Fibroblast of gingiva (primary cell): Measurements from ENCODE around the gene HAUS1.
"Not testable (repeated sequence)": the region's sequence is repeated elsewhere in the genome, so short reads cannot be mapped to it uniquely, and the experiment has no call there.

Experiments
- DNase-seq: peaks from one replicate; pipeline ENCODE4 v3.0.0-alpha.2; 2011; ENCODE audit warnings: low read depth

Gene HAUS1

DNA sequence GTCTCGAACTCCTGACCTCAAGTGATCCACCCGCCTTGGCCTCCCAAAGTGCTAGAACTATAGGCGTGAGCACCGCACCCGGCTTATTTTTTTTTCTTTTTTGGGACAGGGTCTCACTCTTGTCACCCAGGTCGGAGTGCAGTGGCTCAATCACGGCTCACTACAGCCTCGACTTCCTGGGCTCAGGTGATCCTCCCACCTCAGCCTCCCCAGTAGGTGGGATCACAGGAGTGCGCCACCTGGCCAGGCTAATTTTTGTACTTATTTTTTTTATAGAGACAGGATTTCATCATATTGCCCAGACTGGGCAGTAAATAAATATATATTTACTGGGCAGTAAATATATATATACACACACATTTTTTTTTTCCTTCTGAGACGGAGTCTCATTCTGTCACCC is 8.7 kb upstream of the HAUS1 start:
- DNase-seq = no peak

DNA sequence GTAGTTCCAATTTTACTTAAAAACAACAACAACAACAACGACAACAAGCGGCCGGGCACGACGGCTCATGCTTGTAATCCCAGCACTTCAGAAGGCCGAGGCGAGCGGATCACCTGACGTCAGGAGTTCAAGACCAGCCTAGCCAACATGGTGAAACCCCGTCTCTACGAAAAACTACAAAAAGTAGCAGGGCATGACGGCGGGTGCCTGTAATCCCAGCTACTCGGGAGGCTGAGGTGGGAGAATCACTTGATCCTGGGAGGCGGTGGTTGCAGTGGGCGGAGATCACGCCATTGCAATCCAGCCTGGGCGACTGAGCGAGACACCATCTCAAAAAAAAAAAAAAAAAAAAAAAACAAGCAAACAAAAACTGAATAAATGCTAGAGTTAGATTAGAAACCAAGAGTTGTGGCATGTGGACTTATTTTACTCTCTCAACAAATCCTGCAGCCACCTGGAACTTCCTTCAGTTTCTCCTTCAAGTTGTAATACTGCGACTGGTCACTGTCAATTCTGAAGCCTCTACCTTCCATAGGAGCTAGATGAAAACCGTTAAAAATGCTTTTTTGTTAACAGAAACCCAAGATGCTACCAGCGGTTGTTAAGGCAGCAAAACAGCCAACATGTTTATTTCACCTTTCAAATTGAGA is 7.4 kb upstream of the HAUS1 start:
- no peak for DNase-seq

DNA sequence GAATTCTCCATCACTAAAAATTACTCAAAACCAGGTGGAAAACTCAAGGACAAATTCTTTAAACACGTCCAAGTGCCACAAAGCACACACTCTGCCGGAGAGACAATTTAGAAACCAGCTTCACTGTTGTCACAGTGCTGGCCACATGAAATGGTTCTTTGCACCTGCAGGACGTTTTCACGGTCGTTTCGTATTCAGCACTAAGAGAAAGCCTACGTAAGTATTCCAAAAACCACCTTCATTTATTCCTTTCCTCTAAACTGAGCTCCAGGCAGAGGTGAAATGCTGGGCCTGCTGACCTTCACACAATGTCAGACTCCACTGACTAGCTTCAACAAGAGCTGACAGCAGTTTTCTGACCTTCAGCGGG is 6.8 kb upstream of the HAUS1 start:
- DNase-seq = no peak

DNA sequence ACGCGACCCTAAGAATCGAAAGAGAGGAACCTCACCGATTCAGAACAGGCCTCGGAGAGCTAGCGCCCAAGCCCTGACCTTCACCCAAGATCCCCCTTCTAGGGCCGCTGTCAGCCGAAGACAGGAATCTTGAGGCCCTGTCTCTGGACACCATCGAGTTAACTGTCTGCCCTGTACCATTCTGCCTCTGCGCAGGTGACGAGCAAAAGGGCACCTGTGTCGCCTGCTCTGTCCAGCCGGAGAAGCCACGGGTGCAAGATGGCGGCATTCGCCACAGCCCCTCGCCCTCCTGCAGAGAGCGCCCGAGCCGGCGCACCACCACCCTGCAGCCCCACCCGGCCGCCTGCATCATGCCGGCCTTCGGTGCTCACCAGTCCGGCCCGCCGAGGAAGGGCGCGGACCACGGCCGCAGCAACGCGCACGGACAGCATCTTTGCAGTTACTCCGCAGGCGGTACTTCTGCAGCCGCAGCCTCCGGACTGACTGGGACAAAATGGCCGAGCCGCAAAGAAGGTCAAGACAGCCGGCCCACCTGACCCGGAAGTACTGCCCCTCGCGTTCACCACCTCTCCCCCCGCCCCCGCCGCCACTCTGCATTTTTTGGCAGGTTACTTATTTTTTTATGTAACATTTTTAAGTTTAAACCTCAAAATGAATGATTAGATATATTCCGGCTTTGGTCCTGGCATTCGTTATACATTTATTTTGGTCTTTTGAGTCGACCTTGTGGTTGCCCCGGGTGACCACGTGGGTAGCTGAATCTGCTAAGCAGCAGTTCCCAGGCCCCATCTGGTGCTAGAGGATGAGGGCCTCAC is 6.2 kb upstream of the HAUS1 start, which contains the start of gene ATP5F1A:
Gene ATP5F1A (minus strand): TSS at position 496 of the 815 bp plus-strand sequence. CDS start 65 bp downstream, at position 431.
- peak; percentile 80 for DNase-seq

DNA sequence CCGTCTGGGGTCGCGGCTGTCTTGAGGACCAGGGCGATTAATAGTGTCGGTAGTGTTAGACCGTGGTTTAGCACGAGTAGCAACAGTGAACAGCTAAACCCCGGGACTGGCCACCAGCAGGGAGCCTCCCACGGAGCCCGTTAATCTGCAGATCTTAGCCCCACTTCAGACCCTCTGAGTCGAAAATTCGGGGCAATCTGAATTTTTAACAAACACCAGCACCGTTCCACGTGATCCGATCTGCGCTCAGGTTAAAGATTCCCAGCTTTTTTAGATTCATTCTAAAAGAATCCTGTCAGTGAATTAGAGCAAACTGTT is 5.6 kb upstream of the HAUS1 start:
- no peak for DNase-seq

DNA sequence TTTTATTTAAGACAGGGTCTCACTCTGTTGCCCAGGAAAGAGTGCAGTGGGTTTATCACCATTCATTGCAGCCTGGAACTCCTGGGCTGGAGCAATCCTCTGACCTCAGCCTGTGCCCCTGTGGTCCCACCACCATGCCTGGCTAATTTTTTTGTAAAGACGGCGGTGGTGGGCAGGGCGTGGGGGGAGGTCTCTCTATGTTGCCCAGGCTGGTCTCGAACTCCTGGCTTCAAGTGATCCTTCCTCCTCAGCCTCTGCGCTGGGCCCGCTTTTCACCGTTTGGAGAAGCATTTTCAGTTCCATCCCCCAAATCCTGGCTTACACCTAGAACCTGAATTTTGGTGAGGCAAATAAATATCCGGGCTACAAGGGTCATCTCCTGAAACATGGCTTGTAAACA is 4.7 kb upstream of the HAUS1 start:
- no peak for DNase-seq

DNA sequence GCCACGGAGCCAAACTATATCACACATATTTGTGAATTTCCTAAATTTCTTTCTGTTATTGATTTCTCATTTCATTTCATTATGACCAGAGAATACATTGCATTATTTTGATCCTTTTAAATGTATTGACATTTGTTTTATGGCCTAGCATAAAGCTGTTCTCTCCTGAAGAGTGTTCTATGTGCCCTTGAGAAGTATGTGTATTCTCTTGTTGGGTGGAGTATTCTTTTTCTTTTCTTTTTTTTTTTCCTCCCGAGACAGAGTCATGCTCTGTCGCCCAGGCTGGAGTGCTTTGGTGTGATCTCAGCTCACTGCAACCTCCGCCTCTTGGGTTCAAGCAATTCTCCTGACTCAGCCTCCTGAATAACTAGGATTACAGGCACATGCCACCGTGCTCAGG is 5.2 kb downstream of the HAUS1 start:
- DNase-seq = no peak

DNA sequence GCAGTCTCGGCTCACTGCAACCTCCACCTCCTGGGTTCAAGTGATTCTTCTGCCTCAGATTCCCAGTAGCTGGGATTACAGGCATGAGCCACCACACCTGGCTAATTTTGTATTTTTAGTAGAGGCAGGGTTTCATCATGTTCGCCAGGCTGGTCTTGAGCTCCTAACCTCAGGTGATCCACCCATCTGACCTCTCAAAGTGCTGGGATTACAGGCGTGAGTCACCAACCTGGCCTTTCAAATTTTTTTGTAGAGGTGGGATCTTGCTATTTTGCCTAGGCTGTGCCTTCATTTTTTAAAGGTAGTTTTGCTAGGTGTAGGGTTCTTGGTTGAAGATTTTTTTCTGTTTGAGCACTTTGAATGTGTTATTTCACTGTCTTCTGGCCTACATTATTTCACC is 6.2 kb downstream of the HAUS1 start:
- no peak for DNase-seq

DNA sequence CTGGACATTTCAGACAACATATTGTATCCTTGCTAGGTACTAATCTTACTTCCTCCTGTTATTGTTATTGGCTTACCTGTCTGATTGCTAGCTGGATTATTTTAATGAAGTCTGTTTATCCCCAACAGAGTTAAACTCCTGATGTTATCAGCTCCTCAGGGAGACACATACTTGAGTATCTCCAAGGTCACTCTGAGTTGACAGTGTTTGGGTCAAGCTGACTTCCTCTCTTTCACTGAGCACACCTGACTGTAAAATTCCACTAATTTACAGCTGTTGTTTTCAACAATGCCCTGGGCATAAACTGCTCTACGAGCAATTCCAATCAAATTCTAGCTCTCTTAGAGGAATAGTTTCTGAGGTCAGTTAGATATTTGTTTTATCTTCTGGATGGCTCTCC is 9.6 kb downstream of the HAUS1 start:
- no peak for DNase-seq

DNA sequence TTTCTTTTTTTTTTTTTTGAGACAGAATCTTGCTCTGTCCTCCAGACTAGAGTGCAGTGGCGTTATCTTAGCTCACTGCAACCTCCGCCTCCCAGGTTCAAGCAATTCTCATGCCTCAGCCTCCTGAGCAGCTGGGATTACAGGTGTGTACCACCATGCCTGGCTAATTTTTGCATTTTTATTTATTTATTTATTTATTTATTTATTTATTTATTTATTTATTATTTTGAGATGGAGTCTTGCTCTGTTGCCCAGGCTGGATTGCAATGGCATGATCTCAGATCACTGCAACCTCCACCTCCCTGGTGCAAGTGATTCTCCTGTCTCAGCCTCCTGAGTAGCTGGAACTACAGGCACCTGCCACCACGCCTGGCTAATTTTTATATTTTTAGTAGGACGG is 22.4 kb downstream of the HAUS1 start:
- DNase-seq = not testable (repeated sequence)

DNA sequence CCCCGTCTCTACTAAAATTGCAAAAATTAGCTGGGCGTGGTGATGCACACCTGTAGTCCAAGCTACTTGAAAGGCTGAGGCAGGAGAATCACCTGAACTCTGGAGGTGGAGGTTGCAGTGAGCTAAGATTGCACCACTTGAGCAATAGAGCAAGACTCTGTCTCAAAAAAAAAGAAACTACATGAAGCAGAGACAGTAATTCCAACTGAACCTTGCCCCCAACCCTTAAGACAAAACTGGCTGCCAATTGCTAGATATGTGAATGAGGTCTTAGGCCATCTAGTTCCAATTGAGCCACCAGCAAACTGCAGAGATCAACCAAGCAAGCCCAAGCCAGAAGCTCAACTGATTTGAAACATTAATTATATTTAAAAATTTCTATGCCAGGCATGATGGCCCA is 25.9 kb downstream of the HAUS1 start:
- DNase-seq = no peak

DNA sequence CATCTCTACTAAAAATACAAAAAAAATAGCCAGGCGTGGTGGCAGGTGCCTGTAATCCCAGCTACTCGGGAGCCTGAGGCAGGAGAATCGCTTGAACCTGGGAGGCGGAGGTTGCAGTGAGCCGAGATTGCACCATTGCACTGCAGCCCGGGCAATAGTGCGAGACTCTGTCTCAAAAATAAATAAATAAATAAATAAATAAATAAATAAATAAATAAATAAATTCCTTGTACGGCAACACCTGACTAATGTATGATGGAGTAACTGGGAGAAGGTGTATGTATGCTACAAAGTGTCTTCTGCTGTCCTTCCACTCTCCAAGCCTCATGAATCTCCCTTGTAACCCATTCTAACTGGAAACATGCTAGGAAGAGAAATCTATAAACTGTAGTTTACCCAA is 26.4 kb downstream of the HAUS1 start:
- DNase-seq = not testable (repeated sequence)

DNA sequence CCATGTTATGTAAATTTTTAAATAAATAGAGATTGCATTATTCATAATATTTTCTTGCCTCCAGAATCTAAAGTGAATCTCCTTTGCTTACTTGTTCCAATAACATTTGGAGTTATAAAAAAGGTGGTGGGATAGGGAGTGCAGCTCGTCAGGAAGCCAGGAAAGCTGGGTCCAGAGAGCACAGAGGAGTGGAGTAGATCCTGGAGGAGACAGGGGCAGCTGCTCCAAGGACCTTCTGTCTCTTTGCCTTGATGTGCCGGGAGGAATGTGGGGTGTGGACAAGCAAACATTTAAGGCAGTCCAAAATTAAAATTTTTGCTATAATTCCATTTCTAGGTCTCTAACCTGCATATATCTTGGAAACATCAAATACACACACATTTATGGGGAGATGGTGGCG is 29.3 kb downstream of the HAUS1 start:
- no peak for DNase-seq

DNA sequence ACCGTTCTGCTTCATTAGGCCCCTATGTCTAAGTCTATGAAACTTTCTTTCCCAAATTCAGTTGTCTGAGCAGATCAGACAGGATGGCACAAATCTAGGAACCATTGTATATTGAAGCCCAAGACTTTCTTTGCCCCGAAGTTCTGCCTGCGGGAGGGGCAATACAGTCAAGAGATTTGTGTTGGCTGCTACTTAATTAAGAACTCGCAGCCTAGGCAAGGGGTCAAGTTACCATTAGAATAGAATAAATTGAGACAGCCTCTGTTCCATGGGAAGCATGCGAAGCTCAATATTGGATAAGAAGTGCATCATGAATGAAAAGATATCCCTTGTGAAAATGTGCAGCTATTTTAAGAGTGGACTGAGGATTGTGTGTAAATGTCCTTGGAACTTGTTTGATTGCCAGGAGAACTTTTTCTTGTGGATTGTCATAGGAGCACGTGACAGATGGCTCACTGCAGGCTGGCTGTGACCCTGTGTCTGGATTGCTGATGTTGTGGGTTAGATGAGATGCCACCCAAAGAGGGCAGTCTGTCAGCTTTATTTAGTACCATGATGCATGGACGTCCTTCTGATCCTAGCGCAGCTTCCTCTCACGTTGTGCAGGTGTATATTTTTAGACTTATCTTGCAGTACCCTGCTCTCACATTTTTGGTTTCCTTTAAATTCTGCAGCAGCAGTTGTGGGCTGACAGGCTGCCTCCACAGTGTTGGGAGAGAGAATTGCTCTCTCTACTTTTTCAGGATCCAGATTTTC is 30.9 kb downstream of the HAUS1 start:
- DNase-seq = no peak

DNA sequence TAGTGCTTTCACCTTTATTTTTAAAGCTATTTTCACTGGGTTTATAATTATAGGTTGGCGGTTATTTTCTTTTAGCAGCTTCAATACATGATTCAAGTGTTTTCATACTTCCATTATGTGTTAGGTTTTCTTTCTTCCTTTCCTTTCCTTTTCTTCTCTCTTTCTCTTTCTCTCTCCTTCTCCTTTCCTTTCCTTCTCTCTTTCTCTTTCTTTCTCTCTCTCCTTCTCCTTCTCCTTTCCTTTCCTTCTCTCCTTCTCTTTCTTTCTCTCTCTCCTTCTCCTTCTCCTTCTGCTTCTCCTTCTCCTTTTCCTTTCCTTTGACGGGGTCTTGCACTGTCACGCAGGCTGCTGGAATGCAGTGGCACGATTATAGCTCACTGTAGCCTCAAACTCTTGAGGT is 36.0 kb downstream of the HAUS1 start:
- DNase-seq = no peak

DNA sequence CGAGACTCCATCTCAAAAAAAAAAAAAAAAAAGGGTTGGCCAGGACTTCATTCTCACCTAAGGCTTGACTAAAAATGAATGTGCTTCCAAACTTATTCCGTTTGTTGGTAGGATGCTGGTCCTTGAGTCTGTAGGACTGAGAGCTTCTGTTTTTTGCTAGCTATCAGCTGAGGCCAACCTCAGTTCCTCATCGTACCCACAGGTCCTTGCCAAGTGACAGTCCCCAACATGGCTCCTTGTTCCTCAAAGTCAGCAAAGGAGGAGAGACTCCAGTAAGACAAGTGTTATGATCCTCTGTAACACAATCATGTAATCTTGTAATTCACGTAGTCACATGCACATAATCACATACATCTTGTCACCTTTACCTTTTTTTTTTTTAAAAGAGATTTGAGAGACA is 37.0 kb downstream of the HAUS1 start:
- no peak for DNase-seq

DNA sequence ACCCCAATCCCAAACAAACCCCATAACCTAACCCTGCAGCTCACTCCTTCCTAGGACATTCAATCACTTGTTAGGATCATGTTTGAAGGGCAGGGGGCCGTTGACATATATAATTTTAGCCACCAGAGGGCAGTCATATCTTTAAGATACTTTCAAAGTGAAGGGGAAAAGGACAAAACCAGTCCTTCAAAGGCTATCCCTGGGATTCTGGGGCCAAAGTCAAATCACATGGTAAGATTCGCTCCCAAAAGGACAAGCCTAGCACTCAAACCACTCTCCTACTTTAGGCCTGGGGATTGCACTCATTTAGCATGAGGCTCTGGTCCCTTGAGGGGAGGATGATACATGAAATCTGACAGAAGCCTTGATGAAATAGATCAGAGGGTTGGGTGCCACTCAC is 44.6 kb downstream of the HAUS1 start:
- peak; percentile 54 for DNase-seq

DNA sequence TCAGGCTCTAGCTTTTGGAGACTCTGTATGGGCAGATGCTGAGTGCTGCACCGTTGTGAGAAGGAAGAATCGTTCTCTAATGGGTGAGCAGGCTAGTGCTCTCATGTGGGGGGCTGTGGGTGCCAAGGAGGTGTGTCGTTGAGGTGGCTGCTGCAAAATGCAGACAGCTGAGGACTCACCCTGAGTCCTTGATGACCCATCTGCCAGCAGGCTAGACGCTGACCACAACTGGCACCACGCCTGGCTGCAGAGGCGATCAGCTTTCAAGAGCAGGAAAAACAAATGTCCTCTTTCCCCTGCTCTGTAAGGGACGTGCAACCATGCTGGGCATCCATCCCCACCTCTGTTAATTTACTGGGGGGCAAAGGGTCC is 48.2 kb downstream of the HAUS1 start:
- DNase-seq = peak; percentile 74

DNA sequence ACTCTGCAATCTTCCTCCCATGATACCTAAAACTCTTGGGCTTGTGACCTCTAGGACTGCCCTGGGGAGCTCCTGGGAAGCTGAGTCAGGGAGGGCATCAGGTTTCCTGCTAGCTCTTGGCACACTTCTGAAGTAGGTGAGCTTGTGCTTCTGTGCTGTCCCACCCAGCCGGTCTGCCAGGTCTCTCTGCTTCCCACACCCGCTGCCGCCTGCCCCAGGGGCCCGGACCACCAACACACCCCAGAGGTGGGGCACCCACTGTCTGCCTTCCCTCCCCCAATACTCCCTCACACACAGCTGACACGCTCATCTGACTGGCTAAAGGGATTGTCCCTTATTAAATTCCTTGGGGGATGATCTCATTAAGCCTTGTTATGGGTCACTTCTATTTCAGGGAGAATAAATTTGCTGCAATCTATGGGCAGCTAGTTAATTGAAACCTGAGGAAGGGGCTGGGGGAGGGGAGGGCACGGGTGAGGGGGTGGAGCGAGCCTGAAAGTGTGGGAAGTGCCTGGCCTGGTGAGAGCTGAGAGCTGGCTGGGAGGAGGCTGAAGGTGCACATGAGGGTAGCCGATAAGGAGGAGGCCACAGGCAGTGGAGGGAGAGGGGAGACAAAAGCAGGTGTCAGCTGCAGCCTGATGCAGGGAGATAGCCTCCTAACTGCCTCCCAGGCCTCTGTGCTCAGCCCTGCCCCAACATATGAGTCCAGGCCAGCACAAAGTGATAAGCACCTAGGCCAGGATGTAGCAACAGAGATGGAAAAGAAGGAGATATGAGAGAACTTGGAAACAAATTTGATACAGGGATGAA is 48.8 kb downstream of the HAUS1 start:
- no peak for DNase-seq

DNA sequence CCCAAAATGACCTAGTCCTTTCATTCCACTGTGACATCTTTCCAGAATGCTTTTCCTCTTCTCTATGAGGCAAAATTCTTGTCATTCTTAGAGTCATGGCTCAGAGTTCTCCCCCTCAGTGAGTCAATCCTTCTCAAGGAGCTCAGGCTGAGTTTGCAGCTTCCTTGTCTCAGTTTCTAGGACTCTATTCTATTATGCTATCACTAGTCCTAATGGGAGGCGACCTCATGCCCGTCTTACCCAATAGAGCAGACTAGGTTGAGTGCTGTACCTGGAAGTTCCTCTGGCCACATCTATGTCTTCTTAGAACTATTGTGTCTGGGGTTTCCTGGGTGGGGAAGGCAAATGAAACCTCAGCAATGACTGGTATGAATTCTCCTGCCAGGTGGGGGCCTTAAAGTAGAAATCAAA is 51.5 kb downstream of the HAUS1 start:
- DNase-seq = peak; percentile 77

DNA sequence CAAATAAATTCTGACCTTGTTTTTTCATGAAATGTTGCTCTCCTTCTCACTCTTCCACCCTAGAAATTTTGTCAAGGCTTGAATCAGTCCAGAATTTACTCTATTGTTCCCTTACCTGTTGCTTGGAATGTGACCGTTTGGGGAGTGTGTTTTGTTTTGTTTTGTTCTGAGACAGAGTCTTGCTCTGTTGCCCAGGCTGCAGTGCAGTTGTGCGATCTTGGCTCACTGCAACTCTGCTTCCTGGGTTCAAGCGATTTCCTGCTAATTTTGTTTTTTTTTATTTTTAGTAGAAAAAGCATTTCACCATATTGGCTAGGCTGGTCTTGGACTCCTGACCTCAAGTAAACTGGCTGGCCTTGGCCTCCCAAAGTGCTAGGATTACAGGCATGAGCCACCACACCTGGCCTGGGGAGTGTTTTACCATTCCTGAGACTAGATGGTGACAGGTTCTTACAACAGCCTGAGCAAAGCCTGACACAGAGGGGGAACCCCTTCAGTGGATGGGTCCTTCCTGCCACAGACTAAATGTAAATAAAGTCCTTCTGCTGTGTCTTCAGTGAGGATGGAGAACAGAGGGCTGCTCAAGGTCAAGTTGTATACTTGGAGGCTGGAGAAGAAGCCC is 52.0 kb downstream of the HAUS1 start:
- DNase-seq = no peak

DNA sequence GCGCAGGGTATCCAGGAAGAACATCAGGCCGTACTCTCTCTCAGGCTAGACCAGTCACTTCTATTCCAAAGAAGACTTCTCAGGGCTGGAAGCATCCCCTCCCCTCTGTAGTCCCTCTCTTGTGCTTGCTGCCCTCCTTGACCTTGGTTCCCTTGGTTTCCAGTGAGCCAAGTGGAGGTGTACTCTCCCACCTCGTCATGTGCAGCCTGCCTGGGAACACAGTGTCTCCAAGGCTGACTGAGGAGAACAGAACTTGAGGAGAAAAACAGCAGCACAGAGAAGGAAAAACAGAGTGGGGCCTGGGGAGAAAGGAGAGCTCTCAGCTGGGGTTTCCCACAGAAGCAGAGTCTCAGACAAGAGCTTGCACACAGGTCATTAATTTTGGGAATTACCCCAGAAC is 52.7 kb downstream of the HAUS1 start:
- DNase-seq = no peak
